NCI-H2171 treated with DMSO at 0.1 percent for 48 hours (cell line): Measurements from ENCODE around the gene LIN28A.

Experiments used
- DNase-seq: peaks from one replicate; lab custom pipeline; 2025; lab: John Stamatoyannopoulos, UW

LIN28A gene

DNA sequence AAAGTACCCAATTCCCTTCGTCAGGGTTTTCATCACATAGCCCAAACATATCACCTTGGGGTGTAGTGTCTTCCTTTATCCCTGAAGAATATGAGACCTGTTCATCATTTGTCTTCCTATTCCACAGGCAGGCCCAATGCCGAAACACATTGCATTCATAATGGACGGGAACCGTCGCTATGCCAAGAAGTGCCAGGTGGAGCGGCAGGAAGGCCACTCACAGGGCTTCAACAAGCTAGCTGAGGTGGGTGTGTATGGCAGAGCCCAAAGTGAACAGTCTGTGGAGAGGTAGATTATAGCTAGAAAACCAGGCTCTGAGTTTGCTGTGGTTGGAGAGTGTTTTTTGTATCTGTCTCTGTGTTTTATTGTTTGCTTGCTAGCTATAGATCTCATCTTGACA lies 27.4 kb downstream of the LIN28A start:
- no peak for DNase-seq

DNA sequence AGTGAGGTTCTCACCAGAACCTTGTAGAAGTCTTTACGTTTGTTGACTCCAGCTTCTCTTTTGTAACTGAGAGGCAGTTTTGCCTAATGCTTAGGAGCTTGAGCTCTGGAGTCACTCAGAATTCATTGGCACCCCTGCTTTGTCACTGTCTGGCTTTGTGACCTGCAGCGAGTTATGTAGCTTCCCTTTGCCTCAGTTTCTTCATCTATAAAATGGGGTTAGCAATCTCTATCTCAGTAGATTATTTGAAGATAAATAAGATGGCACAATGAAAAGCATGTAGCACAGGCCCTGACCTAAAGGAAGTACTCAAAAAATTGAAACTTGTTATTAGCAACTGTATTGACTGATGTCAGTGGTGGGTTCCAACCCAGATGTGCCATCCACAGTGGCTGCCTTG lies 29.6 kb downstream of the LIN28A start:
- no peak for DNase-seq

DNA sequence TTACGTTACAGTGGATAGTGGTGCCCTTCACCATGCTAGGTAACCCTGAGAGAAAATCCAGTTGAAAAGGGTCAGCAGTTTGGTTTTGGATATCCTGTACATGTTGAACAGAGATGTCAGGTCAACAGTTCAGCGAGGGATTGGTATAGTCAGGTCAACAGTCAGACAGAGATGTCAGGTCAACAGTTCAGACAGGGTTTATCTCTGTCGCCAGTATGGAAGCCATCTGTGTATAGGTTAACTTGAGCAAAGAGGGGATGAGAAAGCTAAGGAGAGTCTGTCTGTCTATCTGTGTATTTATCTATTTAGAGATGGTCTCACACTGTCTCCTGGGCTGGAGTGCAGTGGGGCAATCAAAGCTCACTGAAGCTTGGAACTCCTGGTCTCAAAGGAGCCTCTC lies 39.3 kb downstream of the LIN28A start:
- DNase-seq: no peak

DNA sequence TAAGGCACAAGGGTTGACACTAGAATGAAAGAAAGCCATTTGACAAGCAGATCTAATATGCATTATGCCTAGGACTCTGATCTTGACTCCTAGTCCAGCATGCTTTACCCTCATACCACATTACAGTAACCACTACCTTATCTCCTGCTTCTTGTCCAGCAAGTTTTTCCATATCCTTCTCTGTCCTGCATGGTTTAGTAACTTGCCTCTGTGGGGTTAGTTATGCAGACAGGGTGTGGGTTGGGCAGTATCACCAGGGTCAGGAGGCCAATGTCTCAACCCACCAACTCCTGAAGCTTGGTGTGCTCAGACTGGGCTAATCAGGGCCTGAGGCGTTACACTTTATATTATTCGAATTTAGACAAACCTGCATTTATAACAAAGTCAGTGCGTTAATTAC lies 40.3 kb downstream of the LIN28A start:
- no peak for DNase-seq

DNA sequence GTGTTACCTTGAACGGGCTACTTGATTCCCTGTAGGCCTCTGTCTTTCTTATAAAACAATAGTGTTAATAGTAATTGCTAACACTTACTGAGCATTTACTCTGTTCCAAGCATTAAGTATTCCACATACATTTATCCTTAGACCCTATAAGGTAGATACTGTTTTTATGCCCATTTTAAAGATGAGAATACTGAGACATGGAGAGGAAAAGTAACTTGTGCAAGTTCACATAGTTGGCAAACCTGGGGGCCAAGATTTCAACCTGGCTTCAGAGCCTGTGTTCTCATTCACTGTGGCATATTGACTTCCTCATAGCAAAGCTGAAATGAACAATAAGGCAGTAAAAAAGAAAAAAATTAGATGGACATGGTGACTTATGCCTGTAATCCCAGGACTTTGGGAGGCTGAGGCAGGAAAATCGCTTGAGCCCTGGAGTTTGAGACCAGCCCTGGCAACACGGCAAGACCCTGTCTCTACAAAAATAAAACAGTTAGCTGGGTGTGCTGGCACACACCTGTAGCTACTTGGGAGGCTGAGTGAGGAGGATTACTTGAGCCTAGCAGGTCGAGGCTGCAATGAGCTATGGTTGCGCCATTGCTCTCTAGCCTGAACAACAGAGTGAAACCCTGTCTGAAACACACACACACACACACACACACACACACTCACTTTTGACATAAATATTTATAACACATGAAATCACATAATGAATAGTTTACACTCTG lies 42.0 kb downstream of the LIN28A start:
- no peak for DNase-seq

DNA sequence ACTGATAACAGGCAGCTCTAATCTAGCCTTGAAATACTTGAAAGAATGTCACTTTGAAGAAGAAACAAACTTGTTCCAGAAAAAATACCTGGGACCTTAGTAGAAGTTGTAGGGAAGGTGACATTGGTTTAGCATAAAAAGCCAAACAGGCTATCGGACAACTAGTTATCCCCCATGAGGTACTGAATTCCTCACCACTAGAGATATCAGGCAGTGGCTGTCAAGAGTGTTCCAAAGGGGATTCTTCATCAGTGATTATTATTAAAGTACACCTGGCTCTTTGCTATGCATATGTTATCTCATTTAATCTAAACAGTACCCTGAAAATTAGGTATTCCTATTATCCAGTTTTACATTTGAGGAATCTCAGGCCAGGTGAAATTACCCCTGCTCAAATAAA lies 48.5 kb downstream of the LIN28A start:
- no peak for DNase-seq

DNA sequence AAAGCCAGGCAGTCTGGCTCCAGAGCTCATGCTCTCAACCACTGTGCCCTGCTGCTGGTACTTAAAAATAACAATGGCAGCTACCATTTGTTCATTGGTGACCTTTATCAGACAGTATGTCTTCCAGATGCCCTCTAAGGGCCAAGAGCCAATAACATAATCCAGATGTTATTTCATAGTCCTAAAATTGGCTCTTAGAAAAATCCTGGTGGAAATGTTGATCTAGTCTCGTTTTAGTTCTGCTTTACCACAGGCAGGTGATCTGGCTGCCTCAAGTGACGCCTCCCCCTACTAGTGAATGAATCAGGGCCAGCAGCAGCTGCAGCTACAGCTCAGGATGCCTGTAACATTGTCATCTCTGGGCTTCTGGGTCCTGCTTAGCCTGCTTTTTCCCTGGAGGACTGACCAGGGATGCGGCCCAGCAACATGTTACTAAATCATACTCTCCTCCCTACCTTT lies 49.0 kb downstream of the LIN28A start:
- DNase-seq: no peak

DNA sequence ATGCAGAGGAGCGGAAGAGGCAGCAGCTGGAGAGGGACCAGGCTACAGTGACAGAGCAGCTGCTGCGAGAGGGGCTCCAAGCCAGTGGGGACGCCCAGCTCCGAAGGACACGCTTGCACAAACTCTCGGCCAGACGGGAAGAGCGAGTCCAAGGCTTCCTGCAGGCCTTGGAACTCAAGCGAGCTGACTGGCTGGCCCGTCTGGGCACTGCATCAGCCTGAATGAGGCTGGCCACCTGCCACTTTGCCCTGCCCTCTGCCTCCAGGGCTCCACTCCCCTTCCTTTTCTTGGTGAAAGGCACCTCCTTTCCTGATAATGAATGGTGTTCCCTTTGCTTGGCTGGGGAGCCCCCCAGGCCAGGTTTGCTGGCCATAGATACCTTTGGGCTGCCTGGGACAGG lies 58.3 kb downstream of the LIN28A start:
- DNase-seq: peak; percentile 30

DNA sequence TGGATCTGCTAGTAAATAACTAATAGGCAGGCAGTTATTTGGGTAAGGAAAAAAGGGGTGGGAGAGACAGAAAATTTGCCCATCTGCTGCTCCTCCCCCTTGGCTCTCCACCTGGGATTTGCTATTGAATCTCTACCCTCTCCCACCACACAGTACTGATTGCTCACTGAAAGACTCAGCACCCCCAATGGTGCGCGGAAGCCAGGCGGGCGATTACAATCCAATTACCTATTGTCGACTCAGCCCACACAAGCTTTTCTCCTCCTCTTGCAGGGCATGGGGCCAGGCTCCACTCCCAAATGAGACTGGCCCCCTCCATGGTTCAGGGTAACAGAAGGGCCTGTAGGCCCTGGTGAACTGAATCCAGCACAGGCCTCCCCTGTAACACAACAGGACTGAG lies 58.9 kb downstream of the LIN28A start:
- DNase-seq: peak; percentile 54

DNA sequence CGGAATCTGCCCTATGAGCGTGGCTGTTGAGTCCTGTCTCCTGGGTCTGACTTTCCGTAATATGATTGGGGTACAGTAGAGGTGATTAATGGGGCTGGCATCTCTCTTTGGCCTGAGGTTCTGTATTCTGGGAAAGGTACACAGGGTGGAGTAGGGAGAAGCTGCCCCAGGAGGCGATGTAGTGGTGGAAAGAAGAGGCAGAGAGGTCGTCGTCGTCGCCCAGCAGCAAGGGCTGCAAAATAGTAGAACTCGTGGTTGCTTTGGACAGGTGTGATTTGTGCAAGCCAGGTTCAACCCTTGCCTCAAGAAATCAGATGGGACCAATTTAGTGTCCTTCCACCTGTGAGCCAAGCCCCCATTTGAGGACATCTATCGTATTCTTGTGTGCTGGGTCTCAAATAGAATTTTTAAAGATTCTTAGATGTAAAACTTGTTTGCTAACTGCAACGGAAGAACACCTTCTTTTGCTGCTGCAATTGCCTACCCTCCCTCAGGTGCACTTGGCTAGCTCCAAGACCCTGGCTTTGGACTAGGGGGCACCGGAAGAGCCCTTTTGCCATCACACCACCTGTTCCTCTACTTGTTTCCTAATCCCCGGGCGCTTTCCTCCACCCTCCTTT lies 60.4 kb downstream of the LIN28A start:
- DNase-seq: peak; percentile 68

DNA sequence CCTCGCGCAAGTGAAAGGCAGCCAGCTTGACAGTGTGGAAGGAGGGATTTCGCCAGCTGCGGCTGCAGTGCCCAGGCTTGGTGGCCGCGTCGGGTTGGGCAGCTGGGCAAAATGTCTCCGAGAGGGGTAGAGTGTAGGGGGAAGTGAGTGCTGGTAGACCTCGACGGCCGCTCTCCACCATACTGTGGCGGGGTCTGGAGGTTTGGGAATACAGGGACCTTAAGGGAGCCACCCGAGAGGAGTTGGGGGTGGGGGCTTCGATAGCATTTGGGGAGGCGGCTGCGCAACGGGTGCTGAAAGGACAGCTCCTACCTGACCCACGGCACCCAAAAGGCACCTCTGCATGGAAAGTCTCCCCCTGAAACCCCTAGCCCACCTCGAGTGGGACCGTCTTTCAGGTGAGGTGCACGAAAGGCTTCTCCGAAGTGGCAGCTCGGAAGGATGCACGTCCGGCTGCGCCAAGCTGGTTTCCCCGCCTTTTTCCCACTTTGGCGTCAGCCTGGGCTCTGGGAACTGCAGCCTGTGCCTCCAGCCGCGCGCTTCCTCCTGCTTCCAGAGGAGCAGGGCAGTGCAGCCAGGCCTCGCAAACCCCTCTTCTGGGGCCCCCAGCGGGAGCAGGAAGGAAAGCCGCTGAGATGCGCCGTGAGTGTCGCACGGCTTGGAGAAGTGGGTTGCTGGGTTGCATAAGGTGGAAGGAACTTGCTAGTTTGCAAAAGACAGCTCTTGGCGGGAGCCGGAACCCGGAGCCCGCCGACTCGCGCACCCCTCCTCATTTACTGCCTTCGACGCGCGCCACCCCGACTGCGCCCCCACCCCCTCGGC lies 61.1 kb downstream of the LIN28A start:
- DNase-seq: peak; percentile 89

DNA sequence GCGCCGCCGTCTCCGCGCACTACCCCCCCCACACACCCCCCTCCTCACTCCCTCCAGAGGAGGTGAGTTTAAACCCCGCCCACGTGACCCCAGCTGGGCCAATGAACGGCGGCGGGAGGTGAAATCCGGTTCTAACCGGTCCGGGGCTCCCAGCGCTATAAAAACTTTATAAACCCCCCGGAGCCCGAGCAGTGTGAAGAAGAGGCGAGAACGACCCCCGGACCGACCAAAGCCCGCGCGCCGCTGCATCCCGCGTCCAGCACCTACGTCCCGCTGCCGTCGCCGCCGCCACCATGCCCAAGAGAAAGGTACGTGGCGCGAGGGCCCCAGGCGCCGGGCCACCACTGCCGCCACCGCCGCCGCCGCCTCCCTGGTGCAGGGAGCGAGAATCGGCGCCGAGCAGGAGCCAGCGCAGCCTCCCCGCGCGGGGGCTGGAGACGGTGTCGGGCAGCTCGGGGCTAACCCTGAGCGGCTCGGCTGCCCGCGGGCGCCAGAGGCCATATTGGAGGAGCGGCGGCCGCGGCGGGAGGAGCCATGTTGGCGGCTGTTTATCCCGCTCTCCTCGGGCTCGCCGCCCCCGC lies 61.8 kb downstream of the LIN28A start, which contains the start of gene HMGN2:
HMGN2 (plus strand) TSS at position 121 of the 581 bp plus-strand sequence; CDS start at position 294, 173 bp downstream.
- no peak for DNase-seq

DNA sequence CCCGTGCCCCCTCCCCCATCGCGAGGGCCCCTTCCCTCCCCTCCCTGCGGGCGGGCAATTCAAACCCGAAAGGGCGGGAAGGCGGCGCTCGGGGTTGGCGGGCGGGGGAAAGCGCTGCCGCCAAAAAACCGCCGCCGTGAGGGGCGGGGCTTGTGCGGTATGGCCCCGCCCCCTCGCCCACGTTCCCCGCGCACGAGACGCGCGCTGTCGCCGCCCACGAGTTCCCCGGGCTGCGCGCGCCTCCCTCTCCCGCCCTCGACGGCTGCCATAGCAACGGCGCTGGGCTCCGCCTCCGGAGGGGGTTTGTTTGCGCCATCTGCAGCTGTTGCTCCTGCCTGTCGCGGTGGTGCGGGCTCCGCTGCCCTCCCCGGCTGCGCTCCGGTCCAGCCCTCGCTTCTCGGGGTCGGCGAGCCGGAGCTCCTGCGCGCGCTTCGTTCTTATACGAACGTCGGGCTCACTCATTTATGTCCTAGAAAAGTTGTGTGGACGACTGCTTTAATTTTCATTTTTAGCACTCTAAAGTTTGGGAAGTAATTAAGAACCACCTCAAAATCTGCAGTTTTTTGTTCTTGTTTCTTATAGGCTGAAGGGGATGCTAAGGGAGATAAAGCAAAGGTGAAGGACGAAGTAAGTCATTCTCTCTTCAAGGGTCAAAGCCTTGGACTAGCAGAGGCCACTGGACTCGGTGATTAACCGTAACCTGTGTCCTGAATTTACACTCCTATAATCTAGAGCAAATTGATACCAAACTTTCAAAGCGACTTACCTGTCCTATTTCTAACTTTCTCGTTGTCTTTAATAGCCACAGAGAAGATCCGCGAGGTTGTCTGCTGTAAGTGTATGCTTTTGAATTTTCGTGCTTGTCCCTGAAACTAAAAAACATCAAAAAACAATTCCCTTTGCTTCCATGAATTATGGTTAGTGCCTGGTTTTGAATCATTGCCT lies 62.6 kb downstream of the LIN28A start:
- peak; percentile 91 for DNase-seq

DNA sequence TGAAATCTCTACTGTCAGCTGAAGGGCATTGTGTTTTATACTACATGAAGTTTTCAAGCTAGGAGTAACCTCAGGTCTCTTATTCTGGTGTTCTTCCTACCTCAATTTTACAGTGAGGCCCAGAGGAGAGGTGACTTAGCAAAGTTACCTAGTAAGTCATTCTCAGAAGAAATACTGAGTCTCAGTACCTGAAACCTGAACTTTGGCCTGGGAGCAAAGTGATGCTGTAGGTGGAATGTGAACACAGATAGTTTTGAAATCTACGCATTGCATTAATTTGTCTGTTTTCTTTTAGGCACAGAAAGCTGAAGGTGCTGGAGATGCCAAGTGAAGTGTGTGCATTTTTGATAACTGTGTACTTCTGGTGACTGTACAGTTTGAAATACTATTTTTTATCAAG lies 64.2 kb downstream of the LIN28A start:
- no peak for DNase-seq

DNA sequence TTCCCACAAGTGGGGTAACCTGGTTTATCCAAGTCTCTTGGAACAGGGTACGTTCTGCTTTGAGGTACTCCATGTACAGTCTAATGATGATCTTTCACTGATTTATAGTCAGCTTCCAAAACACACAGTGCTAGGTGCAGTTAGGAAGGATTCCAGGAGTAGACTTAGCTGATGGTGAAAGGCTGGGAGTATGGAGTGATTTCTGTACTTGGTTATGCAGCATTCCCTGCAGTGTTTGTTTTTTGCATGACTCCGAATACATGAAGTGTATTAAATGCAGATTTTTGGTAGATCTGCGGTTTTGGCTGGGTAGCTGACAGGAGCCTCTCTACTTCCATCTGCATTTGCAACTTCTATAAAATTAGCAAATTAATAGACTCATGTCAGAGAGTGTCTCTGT lies 65.4 kb downstream of the LIN28A start:
- DNase-seq: no peak

DNA sequence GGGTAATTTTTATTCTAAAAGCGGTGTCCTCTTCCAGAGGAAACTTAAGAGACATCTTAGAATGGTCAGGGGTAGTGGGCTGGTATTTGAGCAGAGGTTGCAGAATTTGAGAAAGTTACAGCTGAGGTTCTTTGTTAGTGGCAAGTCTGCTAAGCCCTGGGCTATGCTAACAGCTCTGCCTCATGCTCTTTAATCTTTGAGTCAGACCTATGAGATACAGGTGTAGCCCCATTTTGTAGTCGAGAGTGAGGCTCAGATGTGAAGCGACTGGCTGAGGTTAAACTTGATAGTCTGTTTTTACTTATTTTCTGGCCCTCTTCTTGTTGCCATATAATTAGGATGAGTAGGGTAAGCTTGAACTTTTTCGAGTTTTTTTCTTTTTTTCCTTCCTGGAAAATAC lies 66.3 kb downstream of the LIN28A start:
- DNase-seq: no peak

DNA sequence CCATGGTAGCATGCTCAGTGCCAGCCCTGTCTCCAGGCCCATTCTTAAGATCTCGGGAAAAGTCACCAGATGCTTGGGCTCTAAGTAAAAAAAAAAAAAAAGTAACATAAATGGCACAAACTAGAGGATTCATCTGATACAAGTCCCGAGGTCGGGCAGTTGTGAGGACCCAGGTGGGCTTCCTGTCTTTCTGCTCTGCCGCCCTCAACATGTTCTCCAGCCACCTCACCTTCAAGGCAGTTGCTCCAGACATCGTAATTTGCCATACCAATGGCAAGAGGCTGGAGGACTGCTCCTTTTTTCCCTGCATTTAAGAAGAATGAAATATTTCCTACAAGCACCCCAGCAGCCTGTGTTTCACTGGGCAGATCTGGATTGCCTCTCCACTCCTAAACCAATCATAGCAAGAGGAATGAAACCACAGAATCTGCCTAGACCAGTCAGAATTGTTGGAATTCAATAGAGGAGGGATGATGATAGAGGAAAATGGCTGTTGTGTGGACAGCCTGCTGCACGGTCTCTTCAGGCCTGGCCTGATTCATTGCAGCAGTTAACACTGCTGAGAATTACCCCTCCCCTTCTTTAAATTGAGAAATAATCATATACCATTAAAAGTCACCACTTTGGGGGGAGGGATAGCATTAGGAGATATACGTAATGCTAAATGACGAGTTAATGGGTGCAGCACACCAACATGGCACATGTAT lies 67.0 kb downstream of the LIN28A start:
- no peak for DNase-seq

DNA sequence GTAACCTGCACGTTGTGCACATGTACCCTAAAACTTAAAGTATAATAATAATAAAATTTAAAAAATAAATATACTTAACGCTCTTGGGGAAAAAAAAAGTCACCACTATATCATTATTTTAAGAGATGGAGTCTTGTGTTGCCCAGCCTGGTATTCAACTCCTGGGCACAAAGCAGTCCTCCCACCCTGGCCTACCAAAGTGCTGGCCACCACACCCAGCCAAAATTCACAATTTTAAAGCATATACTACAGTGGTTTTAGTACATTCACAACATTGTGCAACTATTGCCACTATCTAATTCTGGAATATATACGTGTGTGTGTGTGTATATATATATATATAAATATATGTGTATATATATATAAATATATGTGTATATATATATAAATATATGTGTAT lies 67.5 kb downstream of the LIN28A start:
- no peak for DNase-seq

DNA sequence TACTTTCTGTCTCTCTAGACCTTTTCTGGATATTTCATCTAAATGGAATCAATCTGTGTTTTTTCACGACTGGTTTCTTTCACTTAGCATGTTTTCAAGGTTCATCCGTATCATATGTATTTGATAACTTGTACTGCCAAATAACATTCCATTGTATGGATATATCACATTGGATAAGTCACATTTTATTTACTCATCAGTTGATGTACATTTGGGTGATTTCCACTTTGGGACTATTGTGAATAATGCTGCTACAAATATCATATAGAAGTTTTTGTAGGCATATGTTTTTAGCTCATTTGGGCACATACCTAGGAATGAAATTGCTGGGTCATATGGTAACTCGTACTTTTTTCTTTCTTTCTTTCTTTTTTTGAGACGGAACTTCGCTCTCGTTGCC lies 68.4 kb downstream of the LIN28A start:
- no peak for DNase-seq
